Panc1 (cell line): ENCODE results near the gene ARHGAP8. TPM values are rescaled to one million over a fixed set of nuclear protein-coding genes. Genes with fewer than 3 reads are reported as not detected.

Experiments
- ATAC-seq: fragments of 200-7000 bp; cut with Tn5 transposase; 2 replicates; pipeline ENCODE4 v1.9.1; 2020; ENCODE audit warnings: mild to moderate bottlenecking, moderate library complexity
- BruUV-seq: library from RNA; stranded (reverse); fragments of 400-500 nt; replicated peaks from 2 replicates; lab custom pipeline; 2021; lab: Mats Ljungman, UMichigan
- CTCF ChIA-PET: fragments of 300-600 bp; sonication (Branson Sonifier 250); formaldehyde crosslinking; loops from one replicate; lab custom pipeline; 2022; ENCODE audit warnings: antibody characterized with exemption; lab: Charles Lee
- POLR2A ChIA-PET: fragments of 300-600 bp; sonication (Branson Sonifier 250); formaldehyde crosslinking; loops from one replicate; lab custom pipeline; 2022; ENCODE audit warnings: antibody characterized with exemption; lab: Charles Lee
- DNase-seq: peaks from one replicate; pipeline ENCODE4 v3.0.0-alpha.2; 2010; ENCODE audit warnings: low read depth, low spot score
- H3K27ac ChIP-seq: 2 replicates; pipeline ENCODE4 v1.5.1; 2011; ENCODE audit warnings: mild to moderate bottlenecking, low read length, inconsistent platforms
- H3K27me3 ChIP-seq: fragments of 200-500 bp; sonication (Bioruptor generic); 2 replicates; pipeline ENCODE4 v1.6.0; 2014; ENCODE audit warnings: low read length, inconsistent platforms; ENCODE audit not compliant: control insufficient read depth, insufficient read depth
- H3K36me3 ChIP-seq: fragments of 200-500 bp; sonication (Bioruptor generic); 2 replicates; pipeline ENCODE4 v1.5.1; 2014; ENCODE audit warnings: inconsistent platforms, mild to moderate bottlenecking, low read length, moderate library complexity; ENCODE audit not compliant: control insufficient read depth, insufficient read depth
- H3K4me1 ChIP-seq: 2 replicates; pipeline ENCODE4 v1.5.1; 2011; ENCODE audit warnings: inconsistent platforms, mild to moderate bottlenecking, low read length, moderate library complexity; ENCODE audit not compliant: control insufficient read depth, insufficient read depth
- H3K4me3 ChIP-seq, 2 experiments: 2 replicates each; pipeline ENCODE4 v1.5.1; 2011 to 2012; ENCODE audit warnings: low read depth in 2 of 2, low read length in 2 of 2, mild to moderate bottlenecking in 2 of 2, inconsistent platforms in 1 of 2, moderate library complexity in 1 of 2
- H3K9me3 ChIP-seq: fragments of 200-500 bp; sonication (Bioruptor generic); 2 replicates; pipeline ENCODE4 v1.5.1; 2014; ENCODE audit warnings: low read depth, mild to moderate bottlenecking, inconsistent platforms, low read length, moderate library complexity; ENCODE audit not compliant: control insufficient read depth, insufficient read depth
- POLR2AphosphoS5 ChIP-seq: IDR thresholded peaks from 2 replicates; pipeline ENCODE4 v1.6.1; 2012; ENCODE audit warnings: mild to moderate bottlenecking, low read depth, low read length, moderate library complexity
- SIN3A ChIP-seq: IDR thresholded peaks from 2 replicates; pipeline ENCODE4 v1.6.1; 2012; ENCODE audit warnings: low read depth, mild to moderate bottlenecking, low read length, moderate library complexity, borderline replicate concordance; ENCODE audit not compliant: insufficient read depth
- TCF7L2 ChIP-seq: IDR thresholded peaks from 2 replicates; pipeline ENCODE4 v1.6.1; 2011; ENCODE audit warnings: mild to moderate bottlenecking, low read depth, low read length, inconsistent platforms
- in situ Hi-C: cut with HindIII; loops from 2 replicates; pipeline ENCODE4 v1.10.0; 2016; ENCODE audit warnings: low sequenced_read_pairs, low pct_unique_long_range_greater_than_20kb
- intact Hi-C: fragments of 100-400 bp; cut with micrococcal nuclease; formaldehyde crosslinking; loops from one replicate; pipeline ENCODE4 v1.10.0; 2022; ENCODE audit not compliant: unreplicated experiment
- total RNA-seq: library from RNA; stranded (reverse); gene quantifications from one replicate; pipeline ENCODE4 v1.2.1, GENCODE V29; 2021; ENCODE audit not compliant: unreplicated experiment
- TF ChIP-seq, protein P1 (sequence below): fragments of 450-650 bp; IDR thresholded peaks from 2 replicates; pipeline ENCODE4 v1.5.1; 2017; ENCODE audit warnings: mild to moderate bottlenecking
- TF ChIP-seq, protein P2 (sequence below), 2 experiments: IDR thresholded peaks; 2 replicates each; pipeline ENCODE4 v1.6.1; 2011 to 2012; ENCODE audit warnings: low read depth in 2 of 2, control low read depth in 1 of 2, low read length in 1 of 2, mild to moderate bottlenecking in 1 of 2, moderate library complexity in 1 of 2; ENCODE audit not compliant: insufficient read depth in 1 of 2

Gene ARHGAP8
- total RNA-seq, 1 experiment from 2014 or later: 9.2 TPM

DNA sequence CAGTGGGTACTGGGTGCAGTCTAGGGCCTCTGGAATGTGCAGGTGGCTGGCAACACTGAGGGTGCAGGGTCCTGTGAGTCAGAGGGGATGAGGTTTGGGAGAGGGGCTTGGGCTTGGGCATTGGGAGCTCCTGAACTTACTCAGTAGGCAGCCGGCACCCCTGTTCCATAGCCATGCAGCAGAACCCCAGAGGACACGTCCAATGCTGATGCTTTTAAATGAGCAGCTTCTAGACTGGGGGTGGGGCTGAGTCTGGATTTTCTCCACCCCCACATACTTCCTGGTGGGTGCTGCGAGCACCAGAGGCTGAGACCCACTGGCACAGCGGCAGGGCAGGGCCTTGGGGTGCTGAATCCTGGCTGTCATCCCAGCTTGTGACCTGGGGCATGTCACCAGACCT, 71.4 kb downstream of the ARHGAP8 start:
- BruUV-seq: no TSS peak
- Histone ChIP-seq H3K9me3 (no peaks in the 10 kb centered on the region), H3K27ac (no peak overlapping the region), H3K4me1 (no peaks in the 10 kb centered on the region), H3K36me3 (no peaks in the 10 kb centered on the region), H3K4me3 (no peak overlapping the region), H3K27me3 (no peaks in the 10 kb centered on the region)
- intact Hi-C loops: loop anchor here (5.0 to 10.0 kb wide), 2 partner anchors 141 to 268 kb away; no protein-coding TSS in a partner anchor
- in situ Hi-C loops: no loop called here
- ChIA-PET POLR2A (no interaction called here), CTCF (no interaction called here)
- no peak for ATAC-seq
- no peak for TF ChIP-seq TCF7L2
- TF ChIP-seq, protein P1, sequence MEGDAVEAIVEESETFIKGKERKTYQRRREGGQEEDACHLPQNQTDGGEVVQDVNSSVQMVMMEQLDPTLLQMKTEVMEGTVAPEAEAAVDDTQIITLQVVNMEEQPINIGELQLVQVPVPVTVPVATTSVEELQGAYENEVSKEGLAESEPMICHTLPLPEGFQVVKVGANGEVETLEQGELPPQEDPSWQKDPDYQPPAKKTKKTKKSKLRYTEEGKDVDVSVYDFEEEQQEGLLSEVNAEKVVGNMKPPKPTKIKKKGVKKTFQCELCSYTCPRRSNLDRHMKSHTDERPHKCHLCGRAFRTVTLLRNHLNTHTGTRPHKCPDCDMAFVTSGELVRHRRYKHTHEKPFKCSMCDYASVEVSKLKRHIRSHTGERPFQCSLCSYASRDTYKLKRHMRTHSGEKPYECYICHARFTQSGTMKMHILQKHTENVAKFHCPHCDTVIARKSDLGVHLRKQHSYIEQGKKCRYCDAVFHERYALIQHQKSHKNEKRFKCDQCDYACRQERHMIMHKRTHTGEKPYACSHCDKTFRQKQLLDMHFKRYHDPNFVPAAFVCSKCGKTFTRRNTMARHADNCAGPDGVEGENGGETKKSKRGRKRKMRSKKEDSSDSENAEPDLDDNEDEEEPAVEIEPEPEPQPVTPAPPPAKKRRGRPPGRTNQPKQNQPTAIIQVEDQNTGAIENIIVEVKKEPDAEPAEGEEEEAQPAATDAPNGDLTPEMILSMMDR: no peak
- TF ChIP-seq SIN3A: no peak
- no peak for TF ChIP-seq POLR2AphosphoS5
- TF ChIP-seq, protein P2, sequence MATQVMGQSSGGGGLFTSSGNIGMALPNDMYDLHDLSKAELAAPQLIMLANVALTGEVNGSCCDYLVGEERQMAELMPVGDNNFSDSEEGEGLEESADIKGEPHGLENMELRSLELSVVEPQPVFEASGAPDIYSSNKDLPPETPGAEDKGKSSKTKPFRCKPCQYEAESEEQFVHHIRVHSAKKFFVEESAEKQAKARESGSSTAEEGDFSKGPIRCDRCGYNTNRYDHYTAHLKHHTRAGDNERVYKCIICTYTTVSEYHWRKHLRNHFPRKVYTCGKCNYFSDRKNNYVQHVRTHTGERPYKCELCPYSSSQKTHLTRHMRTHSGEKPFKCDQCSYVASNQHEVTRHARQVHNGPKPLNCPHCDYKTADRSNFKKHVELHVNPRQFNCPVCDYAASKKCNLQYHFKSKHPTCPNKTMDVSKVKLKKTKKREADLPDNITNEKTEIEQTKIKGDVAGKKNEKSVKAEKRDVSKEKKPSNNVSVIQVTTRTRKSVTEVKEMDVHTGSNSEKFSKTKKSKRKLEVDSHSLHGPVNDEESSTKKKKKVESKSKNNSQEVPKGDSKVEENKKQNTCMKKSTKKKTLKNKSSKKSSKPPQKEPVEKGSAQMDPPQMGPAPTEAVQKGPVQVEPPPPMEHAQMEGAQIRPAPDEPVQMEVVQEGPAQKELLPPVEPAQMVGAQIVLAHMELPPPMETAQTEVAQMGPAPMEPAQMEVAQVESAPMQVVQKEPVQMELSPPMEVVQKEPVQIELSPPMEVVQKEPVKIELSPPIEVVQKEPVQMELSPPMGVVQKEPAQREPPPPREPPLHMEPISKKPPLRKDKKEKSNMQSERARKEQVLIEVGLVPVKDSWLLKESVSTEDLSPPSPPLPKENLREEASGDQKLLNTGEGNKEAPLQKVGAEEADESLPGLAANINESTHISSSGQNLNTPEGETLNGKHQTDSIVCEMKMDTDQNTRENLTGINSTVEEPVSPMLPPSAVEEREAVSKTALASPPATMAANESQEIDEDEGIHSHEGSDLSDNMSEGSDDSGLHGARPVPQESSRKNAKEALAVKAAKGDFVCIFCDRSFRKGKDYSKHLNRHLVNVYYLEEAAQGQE (IDR thresholded peaks at IDR 0.05; ENCODE audit: insufficient read depth in 1 of 2, low read depth in 2 of 2, low read length in 1 of 2): no peak
- no peak for DNase-seq

DNA sequence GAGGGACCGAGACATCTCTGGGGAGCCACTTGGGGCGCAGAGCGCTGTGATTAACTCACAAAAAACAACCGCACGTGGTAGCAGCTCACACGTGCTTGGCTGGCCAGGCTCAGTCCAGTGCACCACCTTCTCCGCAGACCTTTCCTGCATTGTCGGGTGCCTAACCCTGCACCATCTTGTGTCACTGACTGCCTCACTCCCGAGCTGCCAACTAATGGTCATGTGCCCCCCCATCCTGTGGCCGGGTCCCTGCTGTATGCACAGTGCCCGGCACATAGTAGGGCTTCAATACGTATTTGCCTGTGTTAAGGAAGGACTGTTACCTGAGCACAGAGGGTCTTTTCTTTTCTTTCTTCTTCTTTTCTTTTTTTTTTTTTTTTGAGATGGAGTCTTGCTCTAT, 71.9 kb downstream of the ARHGAP8 start:
- DNase-seq (no peak), ATAC-seq (no peak)
- intact Hi-C loops (loop anchor here (5.0 to 10.0 kb wide), 2 partner anchors 141 to 268 kb away; no protein-coding TSS in a partner anchor), in situ Hi-C loops (no loop called here)
- Histone ChIP-seq H3K27ac (no peak overlapping the region), H3K36me3 (no peaks in the 10 kb centered on the region), H3K27me3 (no peaks in the 10 kb centered on the region), H3K4me3 (no peak overlapping the region), H3K9me3 (no peaks in the 10 kb centered on the region), H3K4me1 (no peaks in the 10 kb centered on the region)
- ChIA-PET POLR2A (no interaction called here), CTCF (no interaction called here)
- no TSS peak for BruUV-seq
- TF ChIP-seq TCF7L2: no peak
- TF ChIP-seq, protein P2 (IDR thresholded peaks at IDR 0.05; ENCODE audit: insufficient read depth in 1 of 2, low read depth in 2 of 2, low read length in 1 of 2): no peak
- TF ChIP-seq, protein P1: no peak
- no peak for TF ChIP-seq POLR2AphosphoS5
- TF ChIP-seq SIN3A: no peak
